Parathyroid adenoma (tissue), 2 donors: Measurements from ENCODE around the gene REL.

Experiments used
- H2AFZ ChIP-seq: fragments of 300-600 bp; sonication (generic); one replicate; pipeline ENCODE4 v1.7.0; 2017; ENCODE audit warnings: antibody characterized with exemption, mild to moderate bottlenecking
- H3K27ac ChIP-seq: fragments of 300-600 bp; sonication (generic); one replicate; pipeline ENCODE4 v1.7.0; 2017
- H3K27me3 ChIP-seq: fragments of 300-600 bp; sonication (generic); one replicate; pipeline ENCODE4 v1.7.0; 2017; ENCODE audit warnings: low read length; ENCODE audit not compliant: control insufficient read depth, insufficient read depth
- H3K36me3 ChIP-seq: fragments of 300-600 bp; sonication (generic); one replicate; pipeline ENCODE4 v1.7.0; 2017; ENCODE audit warnings: low read length; ENCODE audit not compliant: control insufficient read depth, insufficient read depth
- H3K4me1 ChIP-seq: fragments of 300-600 bp; sonication (generic); one replicate; pipeline ENCODE4 v1.7.0; 2017; ENCODE audit warnings: control low read depth
- H3K4me2 ChIP-seq: fragments of 300-600 bp; sonication (generic); one replicate; pipeline ENCODE4 v1.7.0; 2017; ENCODE audit warnings: low read length
- H3K4me3 ChIP-seq: fragments of 300-600 bp; sonication (generic); one replicate; pipeline ENCODE4 v1.7.0; 2017; ENCODE audit warnings: low read depth, low read length
- H3K79me2 ChIP-seq: fragments of 300-600 bp; sonication (generic); one replicate; pipeline ENCODE4 v1.7.0; 2017; ENCODE audit warnings: control low read depth
- H3K9ac ChIP-seq: fragments of 300-600 bp; sonication (generic); one replicate; pipeline ENCODE4 v1.7.0; 2017; ENCODE audit warnings: mild to moderate bottlenecking
- H3K9me3 ChIP-seq: fragments of 300-600 bp; sonication (generic); one replicate; pipeline ENCODE4 v1.7.0; 2017; ENCODE audit warnings: low read length; ENCODE audit not compliant: control insufficient read depth
- CTCF ChIP-seq: fragments of 300-600 bp; sonication (generic); IDR thresholded peaks from one replicate; pipeline ENCODE4 v1.7.0; 2017; ENCODE audit warnings: antibody characterized with exemption, mild to moderate bottlenecking
- donor health status: primary hyperparathyroidism.

REL gene

GRCh38 chr2:60836491-60836890 lies 44.9 kb upstream of the REL start:
- no peaks in the 10 kb centered on the region for H3K79me2 ChIP-seq
- TF ChIP-seq CTCF, result no peak
- H3K4me3 ChIP-seq, result no peak overlapping the region
- H3K4me2 ChIP-seq, result no peak overlapping the region
- H3K4me1 ChIP-seq, result peaks cover 6% of the 10 kb centered on the region
- H3K27me3 ChIP-seq, result no peaks in the 10 kb centered on the region
- H3K27ac ChIP-seq, result no peak overlapping the region
- H3K9ac ChIP-seq, result no peak overlapping the region
- no peak overlapping the region for H2AFZ ChIP-seq
- H3K36me3 ChIP-seq, result no peaks in the 10 kb centered on the region
- H3K9me3 ChIP-seq, result no peaks in the 10 kb centered on the region

- H3K4me2 ChIP-seq, result no peak overlapping the region
- H3K36me3 ChIP-seq, result no peaks in the 10 kb centered on the region
- no peak overlapping the region for H3K27ac ChIP-seq
- no peak for TF ChIP-seq CTCF
- no peaks in the 10 kb centered on the region for H3K9me3 ChIP-seq
- no peak overlapping the region for H3K4me3 ChIP-seq
- no peaks in the 10 kb centered on the region for H3K27me3 ChIP-seq
- no peaks in the 10 kb centered on the region for H3K79me2 ChIP-seq
- no peak overlapping the region for H2AFZ ChIP-seq
- peaks cover 6% of the 10 kb centered on the region for H3K4me1 ChIP-seq
- no peak overlapping the region for H3K9ac ChIP-seq
Measured at GRCh38 chr2:60837123-60837522, 44.3 kb upstream of the REL start.

GRCh38 chr2:60838481-60838880 lies 42.9 kb upstream of the REL start:
- no peaks in the 10 kb centered on the region for H3K79me2 ChIP-seq
- no peak for TF ChIP-seq CTCF
- no peaks in the 10 kb centered on the region for H3K27me3 ChIP-seq
- H3K4me1 ChIP-seq, result peaks cover 6% of the 10 kb centered on the region
- H3K9me3 ChIP-seq, result no peaks in the 10 kb centered on the region
- no peak overlapping the region for H3K4me3 ChIP-seq
- H3K27ac ChIP-seq, result no peak overlapping the region
- no peak overlapping the region for H3K9ac ChIP-seq
- no peak overlapping the region for H3K4me2 ChIP-seq
- no peaks in the 10 kb centered on the region for H3K36me3 ChIP-seq
- H2AFZ ChIP-seq, result no peak overlapping the region

GRCh38 chr2:60839126-60839813 lies 42.1 kb upstream of the REL start:
- H3K27me3 ChIP-seq, result no peaks in the 10 kb centered on the region
- H2AFZ ChIP-seq, result peak overlapping the region; percentile 35
- H3K4me3 ChIP-seq, result no peak overlapping the region
- H3K4me1 ChIP-seq, result peaks cover 6% of the 10 kb centered on the region
- no peaks in the 10 kb centered on the region for H3K9me3 ChIP-seq
- no peak overlapping the region for H3K9ac ChIP-seq
- H3K36me3 ChIP-seq, result no peaks in the 10 kb centered on the region
- H3K27ac ChIP-seq, result no peak overlapping the region
- H3K79me2 ChIP-seq, result no peaks in the 10 kb centered on the region
- no peak for TF ChIP-seq CTCF
- H3K4me2 ChIP-seq, result no peak overlapping the region

- Histone ChIP-seq H3K4me2 (no peak overlapping the region), H3K9ac (no peak overlapping the region), H3K36me3 (no peaks in the 10 kb centered on the region), H3K9me3 (no peaks in the 10 kb centered on the region), H3K79me2 (no peaks in the 10 kb centered on the region), H3K27ac (no peak overlapping the region), H2AFZ (peak overlapping the region; percentile 54), H3K4me3 (no peak overlapping the region), H3K4me1 (peaks cover 6% of the 10 kb centered on the region), H3K27me3 (no peaks in the 10 kb centered on the region)
- no peak for TF ChIP-seq CTCF
Measured at GRCh38 chr2:60840880-60841279, 40.5 kb upstream of the REL start.
